ENCODE measurements around the gene TTYH2.

DNA sequence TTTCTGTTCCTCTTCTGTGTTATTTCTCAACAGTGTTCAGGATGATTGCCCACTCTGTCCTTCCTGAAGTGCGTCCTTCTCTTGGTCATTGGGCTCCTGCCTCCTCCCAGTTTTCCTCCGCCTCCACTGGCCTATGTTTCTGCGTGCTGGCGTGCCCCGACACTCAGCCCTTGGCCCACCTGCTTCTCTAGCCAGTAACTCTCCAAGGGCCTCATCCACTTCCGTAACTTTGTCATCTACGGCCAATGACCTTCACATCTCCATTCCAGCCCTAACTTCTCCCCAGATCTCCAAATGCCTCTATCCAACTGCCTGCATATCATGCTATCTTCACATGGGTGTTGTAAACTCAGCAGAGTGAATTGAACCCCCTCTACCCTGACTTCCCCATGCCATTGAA, 49.5 kb upstream of the TTYH2 start:
- TF ChIP-seq CTCF (IDR thresholded peaks at IDR 0.05) (no peak), EP300 (IDR thresholded peaks at IDR 0.05) (no peak)

Measured in tibial nerve (tissue), 4 donors.